Kidney capillary endothelial cell (primary cell): ENCODE data around the gene CACNA2D3.

Experiments
- DNase-seq: peaks from one replicate; pipeline ENCODE4 v3.0.0-alpha.2; 2018; ENCODE audit warnings: low spot score

Gene CACNA2D3

DNA sequence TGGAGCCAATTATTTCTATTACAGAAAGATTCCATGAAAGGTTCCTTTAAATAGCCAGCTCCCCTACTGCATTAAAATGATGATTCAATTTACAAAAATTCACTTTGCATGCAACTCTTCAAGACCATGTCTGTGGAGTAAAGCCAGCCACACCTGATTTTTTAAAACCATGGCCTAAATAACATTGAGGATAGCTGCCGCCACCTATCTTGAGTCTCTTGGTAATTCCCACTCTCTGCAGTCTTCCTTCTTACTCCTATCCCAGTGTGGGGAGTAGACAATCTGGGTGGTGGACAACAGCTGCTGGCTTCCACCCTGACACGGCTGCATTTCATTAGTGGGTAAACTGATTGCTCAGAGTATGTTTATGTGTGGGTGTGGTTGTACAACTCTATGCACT is 794.8 kb downstream of the CACNA2D3 start:
- DNase-seq, result no peak

DNA sequence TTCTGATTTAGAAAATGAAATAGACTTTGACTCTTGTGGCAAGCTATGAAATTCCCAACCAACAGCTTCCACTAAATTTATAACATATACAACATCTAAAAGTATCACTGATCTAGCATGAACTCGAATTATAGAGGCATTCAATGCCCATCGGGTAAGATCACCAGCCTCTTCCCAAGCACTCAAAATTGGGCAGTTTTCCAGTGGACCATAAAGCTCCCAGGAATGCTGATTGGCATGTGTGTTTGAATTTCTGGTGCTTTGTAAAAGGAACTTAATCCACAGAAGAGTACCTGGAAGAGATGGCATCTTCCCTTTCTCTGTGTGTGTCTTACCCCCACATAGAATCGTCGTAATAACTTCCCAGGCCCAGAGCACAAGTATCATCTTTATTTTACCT is 795.5 kb downstream of the CACNA2D3 start:
- DNase-seq, result no peak

DNA sequence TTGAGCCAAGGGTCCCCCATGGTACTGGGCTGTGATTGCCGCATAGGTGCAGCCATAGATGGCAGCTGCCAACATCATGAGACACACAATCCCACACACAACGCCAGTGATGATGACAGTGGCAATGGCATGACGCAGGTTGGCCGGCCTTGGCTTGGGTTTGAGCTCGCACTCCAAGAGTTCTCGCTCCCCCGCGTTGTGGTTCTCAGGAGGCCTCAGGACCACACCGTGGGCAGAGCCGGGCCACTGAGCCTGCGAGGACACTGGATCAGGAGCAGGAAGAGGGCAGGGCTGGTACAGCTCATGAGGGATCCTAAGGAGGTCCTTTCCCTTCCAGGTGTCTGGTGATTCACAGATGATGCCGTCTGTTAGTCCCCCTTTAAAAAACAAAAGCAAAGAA is 796.2 kb downstream of the CACNA2D3 start:
- no peak for DNase-seq

DNA sequence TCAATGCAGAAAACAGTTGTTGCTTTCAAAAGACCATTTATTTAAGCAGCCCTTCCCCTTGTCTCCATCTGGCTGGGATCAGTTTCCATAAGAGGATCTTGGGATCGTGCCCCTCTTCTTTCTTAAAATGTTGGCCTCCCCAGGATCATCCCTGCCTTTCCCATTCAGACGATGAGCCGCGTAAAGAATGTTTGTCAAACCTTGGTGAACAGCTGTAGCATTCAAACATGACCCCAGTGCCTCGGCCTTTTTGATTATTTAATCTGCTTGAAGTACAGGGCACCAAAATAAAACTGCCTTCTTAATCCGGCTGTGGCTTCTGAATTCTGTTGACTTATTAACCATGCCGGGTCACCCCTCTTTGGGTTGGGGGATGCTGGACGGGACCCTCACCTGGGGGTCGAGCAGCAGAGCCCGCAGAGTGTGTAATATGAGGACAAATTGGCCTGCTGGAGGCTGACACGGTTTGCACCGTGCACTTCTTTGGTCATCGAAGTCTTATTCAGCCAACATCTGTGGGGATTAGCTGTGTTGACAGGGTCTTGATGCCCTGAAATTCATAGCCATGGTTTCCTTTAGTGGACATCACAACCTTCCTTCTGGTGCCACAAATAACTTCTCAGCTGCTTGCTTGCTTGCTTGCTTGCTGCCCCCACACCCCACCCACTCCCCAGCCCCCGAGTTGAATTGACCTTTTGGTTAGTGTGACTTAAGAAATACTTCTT is 805.9 kb downstream of the CACNA2D3 start, which contains the start of gene LRTM1:
Gene LRTM1, minus strand, starts transcription at position 14 of the 725 bp plus-strand sequence. CDS start 148 bp downstream, outside the sequence.
- DNase-seq, result no peak

DNA sequence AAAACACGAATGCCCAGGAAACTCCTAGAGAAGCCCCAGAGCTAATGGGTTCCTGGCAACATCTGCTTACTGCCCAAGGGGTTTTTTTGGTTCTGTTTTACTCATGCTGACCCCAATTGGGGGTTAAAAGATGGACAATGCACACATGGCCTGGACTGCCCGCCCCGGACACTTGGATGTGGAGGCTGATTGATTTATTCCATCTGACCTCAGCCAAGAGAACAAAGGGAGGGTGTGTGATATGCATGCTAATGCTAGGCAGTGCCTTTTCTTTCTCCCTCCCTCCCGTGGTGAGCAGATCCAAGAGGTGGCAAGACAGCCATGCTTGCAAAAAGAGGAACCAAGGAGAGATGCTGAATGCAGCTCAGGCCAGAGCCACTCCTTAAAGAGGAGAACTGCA is 808.8 kb downstream of the CACNA2D3 start:
- DNase-seq, result no peak

DNA sequence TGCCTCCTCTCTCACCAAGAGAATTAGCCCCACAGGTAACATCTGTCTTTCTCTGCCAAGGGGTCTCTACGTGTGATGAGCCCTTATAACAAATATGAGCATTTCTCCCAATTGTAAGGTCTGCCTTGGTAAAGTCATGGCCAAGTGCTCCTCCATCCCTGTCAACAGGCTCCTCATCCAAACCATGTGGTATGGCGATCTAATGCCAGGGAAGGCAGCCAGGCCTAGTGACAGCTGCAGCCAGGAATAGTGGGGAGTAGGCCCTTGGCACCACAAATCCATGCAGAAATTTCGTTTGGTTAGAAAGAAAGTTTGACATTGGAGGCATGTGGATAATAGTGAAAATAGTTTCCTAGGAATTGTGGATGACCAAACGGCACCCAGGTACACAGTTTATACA is 810.3 kb downstream of the CACNA2D3 start:
- DNase-seq, result no peak

DNA sequence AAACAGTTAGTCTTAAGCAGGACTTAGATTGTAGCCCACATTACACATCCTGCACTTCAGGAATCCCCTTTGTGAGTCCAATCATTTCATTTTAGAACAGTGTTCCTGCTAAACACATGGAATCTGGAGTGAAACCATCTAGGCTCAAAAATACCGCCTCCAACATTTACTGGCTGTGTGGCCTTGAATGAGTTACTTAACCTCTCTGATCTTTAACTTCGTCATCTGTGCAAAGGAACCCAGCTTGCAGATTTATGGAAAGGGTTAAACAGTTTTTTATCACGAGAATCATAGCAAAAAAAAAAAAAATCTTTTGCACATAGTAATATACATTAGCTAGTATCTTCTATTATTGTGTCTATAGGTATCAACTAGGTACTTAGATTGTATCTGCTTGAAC is 813.5 kb downstream of the CACNA2D3 start:
- DNase-seq, result no peak

DNA sequence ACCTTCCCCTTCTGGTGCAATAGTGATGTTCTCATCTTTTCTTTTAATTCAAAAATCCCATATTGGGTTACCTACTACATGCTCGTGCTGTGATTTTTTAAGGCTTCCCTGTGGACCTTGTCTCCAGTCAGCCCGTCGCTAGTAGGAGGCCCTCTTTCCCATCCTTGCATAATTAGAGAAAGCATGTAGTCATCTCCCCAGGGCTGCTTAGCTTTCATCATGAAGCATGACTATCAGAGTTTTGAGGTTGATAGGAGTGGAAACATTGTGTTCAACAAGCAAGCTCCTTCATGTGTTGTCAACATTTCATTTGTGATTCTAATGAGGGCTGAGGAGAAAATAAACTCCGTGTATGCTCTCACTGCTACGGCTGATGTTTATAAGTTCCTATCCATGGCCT is 814.2 kb downstream of the CACNA2D3 start:
- DNase-seq, result no peak

DNA sequence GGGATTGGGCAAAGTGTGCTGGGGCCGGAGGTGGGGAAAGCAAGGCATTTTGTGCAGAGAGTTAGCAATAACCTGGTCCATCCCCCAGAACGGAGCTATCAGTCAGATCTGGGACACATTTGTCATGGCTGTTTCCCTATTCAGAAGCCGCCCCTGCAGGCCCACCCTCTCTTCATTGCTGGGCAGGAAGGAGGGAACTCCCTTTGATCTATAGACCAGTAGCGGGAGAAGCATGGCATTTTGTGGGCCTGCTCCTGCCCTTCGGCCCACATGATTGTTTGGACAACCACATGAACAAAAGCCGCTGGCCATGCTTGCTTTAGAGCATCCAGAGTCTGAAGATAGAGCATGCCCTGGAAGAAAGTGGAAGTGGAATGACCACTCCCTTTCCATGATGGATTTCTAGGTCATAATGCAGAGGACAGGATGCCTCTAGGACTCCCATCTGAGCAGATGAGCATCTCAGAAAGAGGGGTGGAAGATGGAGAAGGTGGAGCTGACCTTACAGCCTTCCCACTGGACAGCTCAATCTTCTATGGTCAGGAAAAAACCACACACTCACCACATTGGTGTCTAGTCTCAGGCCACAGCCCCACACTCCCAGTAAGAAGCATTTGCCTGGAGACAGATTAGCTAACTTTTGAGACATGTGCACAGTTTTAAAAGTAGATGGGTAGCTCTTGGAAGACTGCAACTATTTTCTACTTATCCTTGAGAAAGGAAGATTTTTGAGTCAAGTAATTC is 817.4 kb downstream of the CACNA2D3 start:
- no peak for DNase-seq

DNA sequence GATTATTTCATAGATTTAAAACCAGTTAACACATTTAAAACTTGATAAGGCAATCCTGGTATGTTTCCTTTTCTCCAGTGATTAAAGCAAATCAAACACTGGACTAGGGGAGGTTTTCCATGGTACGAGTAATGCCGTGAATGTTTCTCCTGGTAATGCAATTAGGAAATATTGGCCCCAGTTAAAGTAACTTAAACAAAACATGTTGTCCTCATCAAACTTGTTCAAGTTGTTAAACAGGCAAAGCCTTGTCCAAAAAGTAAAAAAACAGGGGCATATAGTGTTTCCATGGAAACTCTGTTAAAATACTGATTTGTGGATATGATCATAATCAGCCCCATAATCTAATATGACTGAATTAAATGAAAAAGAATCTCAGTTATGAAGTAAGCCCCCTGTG is 818.6 kb downstream of the CACNA2D3 start:
- DNase-seq, result no peak

DNA sequence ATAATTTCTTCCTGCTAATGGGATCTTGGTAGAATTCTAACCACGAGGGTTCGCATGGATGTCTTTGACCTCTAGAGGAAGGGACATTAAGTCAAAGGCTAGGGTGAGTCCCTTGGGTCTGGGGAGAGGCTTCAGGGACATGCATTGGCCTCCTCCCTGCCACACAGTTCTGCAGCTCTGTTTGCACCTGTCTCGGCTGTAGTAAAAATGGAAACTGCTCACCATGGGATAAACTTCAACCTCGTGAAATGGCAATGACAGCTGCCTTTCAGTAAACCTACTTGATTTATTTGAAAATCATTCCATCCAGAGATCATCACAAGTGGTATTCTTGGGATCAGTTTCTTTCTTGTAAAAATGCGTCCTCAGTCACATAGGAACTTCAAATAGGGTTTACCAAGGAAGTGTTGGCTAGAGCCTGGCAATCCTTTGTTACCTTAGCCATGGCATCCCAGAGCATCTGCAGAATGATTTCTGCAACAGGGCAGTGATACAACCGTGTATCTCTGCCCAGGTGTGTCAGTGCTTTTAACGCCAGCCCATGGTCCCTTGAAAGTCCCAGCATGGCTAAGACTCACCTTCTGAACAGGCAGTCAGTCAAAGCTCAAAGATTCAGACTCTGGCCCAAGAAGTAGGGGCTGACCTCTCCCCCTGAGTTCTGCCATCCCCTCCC is 819.5 kb downstream of the CACNA2D3 start:
- DNase-seq, result no peak

DNA sequence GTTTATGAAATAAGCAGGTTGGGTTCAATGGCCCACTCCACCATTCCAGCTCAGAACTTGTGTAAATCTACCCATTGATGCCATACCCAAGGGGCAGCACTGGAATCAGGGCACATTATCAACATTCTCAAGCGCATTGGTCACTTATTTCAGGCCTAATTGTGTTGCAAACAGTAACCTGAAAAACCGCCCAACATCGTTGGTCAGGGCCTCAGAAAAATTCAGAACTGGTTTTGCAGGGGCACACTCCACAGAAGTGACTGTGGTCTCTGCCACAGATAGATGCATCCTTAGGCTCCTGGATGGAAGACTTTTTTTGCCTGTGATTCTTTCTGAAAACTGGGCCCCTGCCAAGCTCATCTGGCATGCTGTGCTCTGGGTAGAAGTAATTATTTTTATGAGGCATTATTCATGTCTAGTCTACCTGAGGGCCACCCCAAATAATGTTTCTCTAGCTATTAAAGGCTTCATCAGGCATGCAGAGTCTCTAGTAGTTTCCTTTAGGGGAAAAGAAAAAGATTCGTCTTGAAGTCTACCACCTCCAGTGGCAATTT is 827.2 kb downstream of the CACNA2D3 start:
- DNase-seq, result no peak

DNA sequence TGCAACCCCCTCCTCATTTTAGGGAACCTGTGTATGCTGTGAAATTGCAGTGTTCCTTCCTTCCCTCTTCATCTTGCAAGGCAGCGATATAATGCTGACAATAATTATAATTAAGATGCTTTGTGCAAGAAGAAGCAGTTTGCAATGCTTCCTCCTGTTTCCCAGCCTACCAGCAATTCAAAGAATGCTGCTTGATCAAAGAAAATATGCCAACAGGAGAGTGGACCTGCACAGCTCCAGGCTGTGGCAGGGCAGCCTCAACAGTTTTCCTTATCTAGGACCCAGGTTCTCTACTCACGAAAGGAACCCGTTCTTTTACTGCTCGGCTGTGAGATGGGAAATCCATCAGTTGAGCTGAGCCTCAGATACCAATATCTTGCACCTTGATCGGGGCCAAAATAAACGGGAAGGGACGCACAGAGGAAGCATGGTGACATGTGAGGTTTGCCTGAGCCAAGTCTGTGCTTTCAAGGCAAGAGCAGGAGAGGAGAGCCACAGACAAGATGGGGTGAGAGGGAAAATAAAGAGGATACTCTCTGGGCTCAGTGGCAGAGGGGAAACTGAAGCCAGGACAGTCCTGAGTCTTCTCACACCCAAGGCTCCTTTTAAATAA is 828.1 kb downstream of the CACNA2D3 start:
- DNase-seq, result no peak

DNA sequence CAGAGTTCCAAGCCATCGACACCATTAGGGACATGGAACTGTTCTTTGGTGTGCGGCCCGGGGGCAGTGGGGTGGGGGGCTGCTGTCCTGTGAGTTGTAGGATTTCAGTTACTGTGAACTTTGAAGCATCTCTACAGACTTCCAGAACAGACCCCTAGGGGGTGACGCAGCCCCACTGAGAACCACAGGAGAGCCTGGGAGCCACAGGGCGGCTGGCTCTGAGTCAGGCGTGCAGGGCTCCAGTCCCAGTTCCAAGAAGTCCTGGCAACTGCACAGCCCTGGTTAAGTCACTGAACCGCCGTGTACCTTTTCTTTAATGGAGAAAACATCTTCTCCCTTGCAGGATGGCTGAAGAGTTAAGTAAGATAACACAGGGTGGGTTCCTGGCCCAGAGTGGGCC is 829.1 kb downstream of the CACNA2D3 start:
- DNase-seq, result no peak

DNA sequence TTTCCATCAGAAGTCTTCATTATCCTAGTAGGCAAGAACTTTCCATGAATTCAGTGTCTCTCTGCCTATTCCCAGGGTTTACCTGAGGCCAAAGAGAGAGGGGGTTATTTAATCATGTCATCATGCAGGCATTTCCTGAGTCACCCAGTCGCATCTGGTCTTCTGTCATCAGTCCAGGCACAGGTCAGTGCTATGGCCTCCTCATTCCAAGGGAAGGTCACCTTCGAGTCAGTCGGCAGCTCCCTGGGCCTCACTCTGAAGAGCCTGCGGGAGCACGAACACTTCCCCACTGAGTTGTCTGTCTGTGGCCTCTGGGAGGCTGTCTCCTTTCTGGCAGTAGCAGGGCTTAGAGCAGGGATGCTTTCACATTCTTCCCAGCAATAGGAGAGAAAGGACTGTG is 831.7 kb downstream of the CACNA2D3 start:
- DNase-seq, result no peak

DNA sequence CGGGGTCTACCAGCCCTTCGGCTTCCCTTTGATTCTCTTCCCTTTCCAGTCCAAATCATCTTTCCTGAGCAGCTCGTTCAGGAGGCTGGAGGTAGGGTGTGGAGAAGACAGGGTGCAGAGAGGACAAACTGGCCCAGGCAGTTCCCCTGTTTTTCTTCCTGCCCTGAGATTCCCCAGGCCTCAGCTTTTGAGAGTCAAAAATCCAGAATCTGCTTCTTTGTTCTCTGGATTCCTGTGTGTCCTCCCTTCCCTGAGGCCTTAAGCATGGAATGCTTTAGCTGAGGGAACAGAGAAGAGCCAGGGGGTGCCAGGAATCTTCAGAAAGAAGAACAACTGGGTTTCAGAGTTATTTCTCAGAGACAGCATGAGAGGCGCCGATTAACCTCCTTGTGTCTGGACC is 832.2 kb downstream of the CACNA2D3 start:
- DNase-seq, result no peak

DNA sequence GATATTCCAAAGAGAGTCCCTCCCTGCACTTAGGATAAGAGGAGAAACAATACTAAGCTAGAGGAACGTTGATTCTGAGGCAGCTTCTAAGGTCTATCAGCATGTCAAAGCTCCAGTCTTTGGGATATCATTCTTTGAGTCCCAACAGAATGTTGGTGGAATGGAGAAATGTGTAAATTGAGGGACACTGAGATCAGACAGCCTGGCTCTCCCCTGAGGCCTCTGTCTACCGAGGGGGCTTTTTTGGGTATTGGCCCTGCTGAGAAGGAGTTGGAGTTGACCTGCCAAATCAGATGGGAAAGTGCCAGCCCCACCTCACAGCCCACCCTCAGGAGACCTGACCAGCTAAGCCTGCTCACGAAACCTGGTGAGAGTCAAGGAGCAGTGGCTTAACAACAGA is 833.1 kb downstream of the CACNA2D3 start:
- DNase-seq, result no peak

DNA sequence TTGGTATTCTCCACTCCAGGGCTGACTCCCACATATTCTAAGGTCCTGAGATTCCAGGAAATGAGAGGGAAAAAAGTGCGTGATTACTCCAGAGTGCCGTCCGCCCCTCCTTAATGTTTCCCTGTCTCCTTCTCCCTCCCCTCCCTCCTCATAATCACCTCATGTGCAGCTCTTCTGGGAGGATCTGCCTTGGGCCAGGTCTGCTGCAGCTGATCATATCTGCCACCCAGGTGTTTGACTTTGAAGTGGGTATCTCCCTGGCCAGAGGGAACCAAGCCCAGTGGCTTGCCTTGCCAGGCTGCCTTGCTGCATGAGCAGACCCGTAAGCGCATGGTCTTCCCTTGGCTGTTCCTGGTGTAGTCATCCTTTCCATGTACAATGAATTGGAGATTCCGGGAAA is 833.6 kb downstream of the CACNA2D3 start:
- DNase-seq, result no peak

DNA sequence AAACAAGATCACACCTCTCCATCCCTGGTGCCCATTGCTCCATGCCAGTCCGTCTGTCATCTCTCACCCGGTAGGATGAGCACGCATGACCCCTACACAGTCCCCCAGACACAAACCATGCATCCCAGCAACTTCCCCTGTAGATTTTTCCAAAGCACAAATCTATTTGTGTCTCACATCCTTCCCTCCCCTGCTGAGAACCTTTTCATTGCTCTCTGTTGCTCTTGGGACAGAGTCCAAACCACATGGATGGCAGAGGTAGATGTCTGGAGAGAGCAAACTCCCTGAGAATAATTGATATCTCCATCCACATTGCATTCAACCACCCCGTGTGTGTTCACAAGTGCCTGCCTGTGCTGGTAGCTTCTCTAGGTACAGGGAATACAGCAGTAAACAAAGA is 835.4 kb downstream of the CACNA2D3 start:
- DNase-seq, result no peak

DNA sequence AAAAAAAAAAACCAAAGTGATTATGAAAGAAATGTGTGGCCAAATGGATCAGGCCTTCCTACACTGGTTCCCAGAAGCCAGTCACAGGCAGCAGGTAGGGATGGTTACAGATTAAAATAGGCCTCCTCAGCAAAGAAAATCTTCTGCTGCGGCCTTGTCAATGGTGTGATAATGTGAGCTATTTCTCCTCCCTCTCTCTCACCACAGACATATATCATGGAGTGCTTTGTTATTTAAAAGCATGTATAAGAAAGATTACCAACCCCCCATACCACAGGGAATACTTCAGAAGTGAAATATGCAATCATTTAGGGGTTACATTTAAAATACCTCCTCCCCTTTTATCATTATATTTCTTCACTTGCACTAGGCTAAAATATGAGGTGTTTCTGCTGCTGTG is 837.7 kb downstream of the CACNA2D3 start:
- no peak for DNase-seq

DNA sequence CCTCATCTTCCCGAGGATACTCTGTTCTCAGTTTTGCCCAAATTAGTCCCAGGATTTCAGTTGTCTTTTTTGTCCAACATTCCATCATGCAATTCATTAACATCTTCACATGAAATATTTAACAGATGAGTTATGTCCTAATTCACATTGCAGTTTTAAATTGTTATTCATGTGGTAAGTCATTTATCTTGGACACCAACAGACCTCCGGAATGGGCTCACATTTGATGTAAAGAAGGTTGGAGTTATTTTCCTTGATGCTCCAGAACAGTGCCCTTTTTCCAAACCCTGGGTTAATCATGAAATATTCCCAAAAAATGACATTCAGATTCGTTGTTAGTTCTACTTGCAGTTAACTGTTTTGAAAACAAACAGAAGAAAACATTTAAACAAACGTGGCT is 838.3 kb downstream of the CACNA2D3 start:
- DNase-seq, result no peak

DNA sequence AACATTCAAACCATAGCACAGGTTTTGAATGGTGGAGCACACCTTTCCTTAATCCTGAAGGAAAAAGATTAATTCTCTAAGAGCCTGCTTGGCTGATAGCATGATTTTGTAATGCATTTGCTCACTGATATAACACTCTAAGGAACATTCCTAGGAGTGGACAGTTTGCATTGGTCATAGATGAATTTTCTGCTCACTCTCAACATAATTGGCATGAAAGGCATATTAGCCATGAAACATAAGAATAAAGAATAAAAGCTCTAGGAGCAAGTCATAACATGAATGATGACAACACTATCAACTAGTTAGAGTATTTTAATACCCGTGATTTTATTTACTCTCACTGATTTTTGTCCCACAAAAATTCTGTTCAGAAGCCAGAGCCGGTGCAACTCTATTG is 839.8 kb downstream of the CACNA2D3 start:
- no peak for DNase-seq
